H54 (cell line): ENCODE results near the gene GLIS2.
A peak's percentile ranks its signal among the peaks of the same experiment; 100 is the strongest.

Source experiments
- DNase-seq: peaks from one replicate; pipeline ENCODE4 v3.0.0; 2011; ENCODE audit warnings: low spot score, mixed read lengths; ENCODE audit not compliant: insufficient read length
- FAIRE-seq: peaks from 3 replicates; lab custom pipeline; 2011; peaks lifted over from hg19 to GRCh38; lab: Jason Lieb, UNC
- POLR2A ChIP-seq: IDR thresholded peaks from 2 replicates; pipeline ENCODE4 v1.6.1; 2011; ENCODE audit warnings: low read depth, mild to moderate bottlenecking, low read length

The GLIS2 gene

GRCh38 chr16:4315186-4316107, at the start of gene GLIS2:
TSS of gene GLIS2 (plus strand) at chr16:4316067. CDS start at chr16:4332281, 16,214 bp downstream.
- no peak for TF ChIP-seq POLR2A
- no peak for FAIRE-seq
- peak; percentile 86 for DNase-seq

GRCh38 chr16:4266372-4266771, 49.5 kb upstream of the GLIS2 start:
- FAIRE-seq: no peak

GRCh38 chr16:4270091-4270490, 45.8 kb upstream of the GLIS2 start:
- DNase-seq (no peak), FAIRE-seq (no peak)
- no peak for TF ChIP-seq POLR2A

More at GRCh38 chr16:4266372-4266771, 49.5 kb upstream of the GLIS2 start:
- DNase-seq: no peak
- TF ChIP-seq POLR2A: no peak

GRCh38 chr16:4270595-4270994, 45.3 kb upstream of the GLIS2 start:
- DNase-seq (no peak), FAIRE-seq (no peak)
- TF ChIP-seq POLR2A: no peak

- no peak for FAIRE-seq
- peak; percentile 73 for TF ChIP-seq POLR2A
- DNase-seq: peak; percentile 92
These were observed 44.4 kb upstream of the GLIS2 start for GRCh38 chr16:4271176-4272113.

GRCh38 chr16:4272114-4272956, 43.5 kb upstream of the GLIS2 start:
- no peak for TF ChIP-seq POLR2A
- DNase-seq: peak; percentile 49
- no peak for FAIRE-seq

GRCh38 chr16:4273858-4274311, 42.0 kb upstream of the GLIS2 start:
- DNase-seq: peak; percentile 60
- peak; percentile 36 for TF ChIP-seq POLR2A
- FAIRE-seq: no peak

- TF ChIP-seq POLR2A: no peak
- FAIRE-seq: no peak
- no peak for DNase-seq
These were observed 40.0 kb upstream of the GLIS2 start for GRCh38 chr16:4275861-4276260.

- TF ChIP-seq POLR2A: no peak
- DNase-seq (no peak), FAIRE-seq (no peak)
These were observed 37.8 kb upstream of the GLIS2 start for GRCh38 chr16:4277987-4278513.

GRCh38 chr16:4280625-4281024, 35.2 kb upstream of the GLIS2 start:
- no peak for TF ChIP-seq POLR2A
- FAIRE-seq: no peak

GRCh38 chr16:4283441-4283840, 32.4 kb upstream of the GLIS2 start:
- no peak for FAIRE-seq

More at GRCh38 chr16:4280625-4281024, 35.2 kb upstream of the GLIS2 start:
- DNase-seq: no peak

GRCh38 chr16:4283939-4284338, 31.9 kb upstream of the GLIS2 start:
- FAIRE-seq (no peak), DNase-seq (no peak)
- no peak for TF ChIP-seq POLR2A

More at GRCh38 chr16:4283441-4283840, 32.4 kb upstream of the GLIS2 start:
- TF ChIP-seq POLR2A: no peak
- no peak for DNase-seq
